ENCODE results near the gene GTF3C4.
A peak's percentile ranks its signal among the peaks of the same experiment; 100 is the strongest.

The GTF3C4 gene

DNA sequence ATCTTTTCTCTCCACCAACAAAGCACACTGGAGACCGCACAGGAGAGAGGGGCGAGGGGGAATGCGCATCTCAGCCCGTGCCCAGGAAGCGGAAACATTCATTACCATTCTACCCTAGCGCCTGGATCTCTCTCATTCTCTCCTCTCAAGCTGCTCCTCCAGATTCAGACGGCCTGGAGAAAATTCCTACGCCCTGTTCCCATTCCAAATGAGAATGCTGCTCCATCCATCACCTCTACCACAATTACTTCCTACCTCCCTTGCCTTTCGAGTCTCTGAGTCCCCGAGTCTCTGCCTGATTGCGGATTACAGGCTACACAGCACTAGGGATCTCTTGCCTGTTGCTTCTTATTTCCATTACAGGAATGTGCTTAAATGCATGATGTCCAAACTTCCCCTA lies 7.1 kb upstream of the GTF3C4 start:
- Mint-ChIP-seq H3K27me3 (no peaks in the 10 kb centered on the region), H3K27ac (no peak overlapping the region), H3K4me3 (no peak overlapping the region), H3K9me3 (no peaks in the 10 kb centered on the region), H3K4me1 (peaks cover 9 to 13% of the 10 kb centered on the region in 2 donors), H3K36me3 (peaks cover 10 to 25% of the 10 kb centered on the region in 2 donors)
- DNase-seq = no peak
- ATAC-seq (replicated peaks) = no peak

DNA sequence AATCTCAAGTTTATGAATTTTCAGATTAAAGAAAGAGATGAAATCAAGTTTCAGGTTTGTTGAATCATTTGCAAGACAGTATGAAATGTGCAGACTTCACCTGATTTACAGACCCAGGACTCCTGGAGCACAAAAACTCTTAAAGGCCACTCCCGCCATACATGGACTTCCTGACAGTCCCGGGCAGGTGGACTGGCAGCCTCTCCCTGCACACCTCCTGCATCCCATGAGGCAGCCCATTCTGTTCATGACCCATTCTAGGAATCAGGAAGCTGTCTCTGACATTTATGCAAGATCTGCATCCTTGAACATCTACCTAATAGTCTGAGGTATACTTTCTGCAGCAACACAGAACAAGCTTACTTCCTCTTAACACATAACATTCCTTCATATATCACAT lies 6.4 kb upstream of the GTF3C4 start:
- H3K4me3 Mint-ChIP-seq = no peak overlapping the region
- H3K9me3 Mint-ChIP-seq = no peaks in the 10 kb centered on the region
- H3K36me3 Mint-ChIP-seq = peaks cover 10 to 24% of the 10 kb centered on the region in 2 donors
- no peak overlapping the region for H3K27ac Mint-ChIP-seq
- peaks cover 11 to 20% of the 10 kb centered on the region in 2 donors for H3K4me1 Mint-ChIP-seq
- DNase-seq (no peak), ATAC-seq (replicated peaks) (no peak)
- no peaks in the 10 kb centered on the region for H3K27me3 Mint-ChIP-seq

DNA sequence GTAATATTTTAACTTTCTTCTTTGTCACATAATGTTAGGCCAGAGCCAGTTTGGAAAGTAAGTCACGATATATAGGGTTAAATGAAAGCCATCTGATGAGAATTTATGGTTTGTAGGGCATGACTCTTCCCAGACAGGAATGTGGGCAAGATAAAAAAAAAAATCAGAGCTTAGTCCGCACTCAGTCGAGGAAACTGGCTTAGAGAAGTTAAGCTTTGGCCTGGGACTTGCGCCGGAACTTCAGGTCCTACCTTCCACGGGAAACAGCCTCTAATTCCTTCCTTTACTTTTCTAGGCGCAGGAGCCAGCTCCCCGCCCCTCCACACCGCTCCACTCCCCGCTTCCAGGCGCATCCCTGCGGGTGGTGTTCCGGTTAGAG lies 956 bp upstream of the GTF3C4 start:
- no peak for DNase-seq

DNA sequence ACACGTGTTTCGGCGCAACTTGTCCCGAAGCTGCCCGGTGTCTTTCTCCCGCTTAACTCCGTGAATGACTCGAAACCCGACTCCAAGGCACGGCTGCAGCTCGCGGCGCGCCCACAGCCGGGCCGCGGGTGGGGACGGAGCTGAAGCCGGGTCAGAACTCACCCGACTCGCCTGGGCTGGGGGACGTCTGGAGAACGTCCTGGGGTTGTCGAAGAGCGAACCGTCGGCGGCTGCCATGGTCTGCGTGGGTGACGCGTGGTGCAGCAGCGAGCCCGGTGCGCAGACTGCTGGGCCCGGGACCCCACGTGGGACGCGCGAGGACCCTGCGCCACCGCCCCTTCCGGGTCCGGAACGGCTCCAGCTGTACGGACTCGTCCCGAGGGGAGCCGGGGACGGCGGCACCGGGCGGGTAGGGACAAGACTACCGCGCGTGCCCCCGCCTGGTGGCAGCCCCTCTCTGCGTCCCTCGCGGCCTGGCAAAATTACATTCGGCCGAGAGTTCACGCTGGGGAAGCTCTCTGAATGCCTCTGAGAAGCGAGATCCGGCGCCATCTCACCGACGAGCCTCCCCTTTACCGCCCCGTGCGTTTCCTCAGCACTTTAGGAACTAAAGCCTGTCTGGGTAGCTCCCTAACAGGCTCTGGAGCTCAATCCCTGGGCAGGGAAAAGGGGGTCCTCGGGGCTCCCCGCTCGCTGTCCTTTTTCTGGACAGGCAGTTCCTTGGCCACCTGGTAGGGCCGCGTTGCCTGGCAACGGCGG lies 387 bp upstream of the GTF3C4 start, which contains the start of gene DDX31:
Gene DDX31 (minus strand): TSS at position 286 of the 759 bp plus-strand sequence. CDS start 49 bp downstream, at position 237.
- Mint-ChIP-seq H3K4me1 (peaks cover 31 to 40% of the 10 kb centered on the region in 2 donors), H3K27me3 (no peaks in the 10 kb centered on the region), H3K36me3 (peaks cover 6 to 22% of the 10 kb centered on the region in 2 donors), H3K4me3 (peak within 1 kb of the TSS; percentile 92 to 96), H3K27ac (peak within 1 kb of the TSS; percentile 98), H3K9me3 (no peaks in the 10 kb centered on the region)
- ATAC-seq (replicated peaks) (peak; percentile 89 to 93), DNase-seq (peak; percentile 85)

More for the DNA sequence above, 956 bp upstream of the GTF3C4 start:
- no peak for ATAC-seq (replicated peaks)
- Mint-ChIP-seq H3K4me1 (peaks cover 31 to 40% of the 10 kb centered on the region in 2 donors), H3K36me3 (peaks cover 6 to 22% of the 10 kb centered on the region in 2 donors), H3K9me3 (no peaks in the 10 kb centered on the region), H3K4me3 (peak overlapping the region; percentile 92 to 96), H3K27me3 (no peaks in the 10 kb centered on the region), H3K27ac (peak overlapping the region; percentile 98)

DNA sequence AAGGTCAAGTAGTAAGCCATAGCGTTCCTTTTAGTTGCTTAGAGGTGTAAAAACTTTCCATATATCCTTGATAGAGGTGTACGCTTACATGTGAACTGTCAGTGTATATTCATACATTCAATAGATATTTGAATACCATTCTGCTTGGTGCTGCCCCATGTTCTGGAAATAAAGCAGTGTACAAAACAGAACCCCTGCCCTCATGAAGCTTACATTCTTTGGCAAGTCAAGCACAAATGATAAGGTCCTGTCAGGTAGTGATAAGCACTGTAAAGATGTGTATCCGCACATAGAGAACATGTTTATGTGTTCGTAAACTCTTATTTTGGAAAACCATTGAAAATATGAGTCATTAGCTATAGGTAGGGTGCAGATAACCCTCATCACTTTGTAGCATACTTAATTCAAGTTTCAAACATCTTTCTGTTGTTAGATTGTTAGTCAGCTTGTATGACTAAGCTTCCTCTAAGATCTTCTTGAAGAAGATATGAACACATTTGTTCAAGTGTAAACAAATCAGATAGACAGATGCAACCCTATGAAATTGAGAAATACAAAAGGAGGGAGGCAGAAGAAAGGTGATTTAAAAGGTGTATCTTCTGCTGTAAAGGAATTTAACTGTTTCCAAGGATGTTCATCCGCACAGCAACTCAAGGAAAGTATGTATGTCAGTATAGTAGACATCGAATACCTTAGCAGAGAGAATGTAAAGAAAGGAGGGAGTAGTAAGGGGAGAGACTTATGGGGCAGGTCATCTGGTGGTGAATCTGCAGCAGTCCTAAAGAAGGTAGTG lies 1.6 kb downstream of the GTF3C4 start:
- no peak for ATAC-seq (replicated peaks)

DNA sequence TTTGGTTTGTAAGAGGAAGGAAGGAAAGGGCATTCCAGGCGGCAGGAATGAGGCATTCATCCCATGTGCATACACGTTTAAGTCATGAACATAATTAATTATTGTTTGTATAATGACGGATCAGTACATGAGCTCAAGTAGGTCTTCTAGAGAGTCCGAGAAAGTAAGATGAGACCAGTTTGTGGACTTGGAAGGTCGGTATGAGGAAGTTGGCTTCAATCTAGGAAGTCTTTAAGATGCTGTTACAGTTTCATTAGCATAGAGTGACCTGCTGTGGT lies 2.1 kb downstream of the GTF3C4 start:
- Mint-ChIP-seq H3K27ac (no peak overlapping the region), H3K9me3 (no peaks in the 10 kb centered on the region), H3K4me3 (peak overlapping the region; percentile 24 to 96), H3K36me3 (peaks cover 11 to 26% of the 10 kb centered on the region in 2 donors), H3K4me1 (peaks cover 31 to 40% of the 10 kb centered on the region in 2 donors), H3K27me3 (no peaks in the 10 kb centered on the region)
- ATAC-seq (replicated peaks) (no peak), DNase-seq (no peak)

More for the DNA sequence above, 1.6 kb downstream of the GTF3C4 start:
- Mint-ChIP-seq H3K4me3 (peak overlapping the region; percentile 92 to 96), H3K27me3 (no peaks in the 10 kb centered on the region), H3K36me3 (peaks cover 7 to 22% of the 10 kb centered on the region in 2 donors), H3K4me1 (peaks cover 31 to 40% of the 10 kb centered on the region in 2 donors), H3K9me3 (no peaks in the 10 kb centered on the region), H3K27ac (peak overlapping the region; percentile 98)
- no peak for DNase-seq

DNA sequence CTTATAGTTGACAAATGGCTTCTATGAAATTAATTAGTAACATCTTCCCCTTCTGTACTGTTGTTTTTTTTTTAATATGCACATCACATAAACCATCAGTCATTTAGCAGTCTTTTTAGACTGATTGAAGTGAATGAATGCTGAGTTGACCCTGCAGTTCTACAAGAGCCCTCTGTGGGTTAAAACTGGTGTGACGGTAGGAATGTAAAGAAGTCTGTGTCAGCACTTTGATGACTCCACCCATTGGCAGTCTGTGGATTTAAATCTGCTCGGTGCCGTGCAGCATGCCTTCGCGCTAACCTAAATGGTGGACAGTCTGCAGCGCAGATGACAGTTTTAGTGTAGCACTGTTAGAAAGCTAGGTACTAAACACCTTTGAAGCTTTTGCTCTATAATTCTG lies 3.1 kb downstream of the GTF3C4 start:
- H3K9me3 Mint-ChIP-seq = no peaks in the 10 kb centered on the region
- peak overlapping the region in 1 of 2 donors; percentile 37 for H3K4me3 Mint-ChIP-seq
- DNase-seq (no peak), ATAC-seq (replicated peaks) (no peak)
- H3K36me3 Mint-ChIP-seq = peaks cover 14 to 30% of the 10 kb centered on the region in 2 donors
- H3K27ac Mint-ChIP-seq = peak overlapping the region; percentile 27
- peaks cover 22 to 30% of the 10 kb centered on the region in 2 donors for H3K4me1 Mint-ChIP-seq
- H3K27me3 Mint-ChIP-seq = no peaks in the 10 kb centered on the region

DNA sequence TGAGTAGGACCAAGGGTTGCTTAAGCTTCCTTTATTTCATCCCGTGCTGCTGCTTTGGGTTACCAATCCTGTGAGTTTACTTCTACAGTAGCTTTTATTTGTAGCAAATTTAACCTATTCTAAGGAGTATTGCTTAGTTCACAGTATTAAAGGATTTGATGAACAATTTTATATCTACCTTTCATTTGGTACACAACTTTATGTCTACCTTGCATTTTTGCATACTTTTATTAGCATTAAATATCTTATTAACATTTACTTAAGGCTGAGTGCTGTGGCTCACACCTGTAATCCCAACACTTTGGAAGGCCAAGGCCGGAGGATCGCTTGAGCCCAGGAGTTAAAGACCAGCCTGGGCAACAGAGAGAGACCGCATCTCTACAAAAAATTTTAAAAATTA lies 4.2 kb downstream of the GTF3C4 start:
- Mint-ChIP-seq H3K27ac (no peak overlapping the region), H3K27me3 (no peaks in the 10 kb centered on the region), H3K36me3 (peaks cover 22 to 41% of the 10 kb centered on the region in 2 donors), H3K4me3 (no peak overlapping the region), H3K9me3 (no peaks in the 10 kb centered on the region), H3K4me1 (peaks cover 23 to 29% of the 10 kb centered on the region in 2 donors)
- no peak for DNase-seq
- no peak for ATAC-seq (replicated peaks)

DNA sequence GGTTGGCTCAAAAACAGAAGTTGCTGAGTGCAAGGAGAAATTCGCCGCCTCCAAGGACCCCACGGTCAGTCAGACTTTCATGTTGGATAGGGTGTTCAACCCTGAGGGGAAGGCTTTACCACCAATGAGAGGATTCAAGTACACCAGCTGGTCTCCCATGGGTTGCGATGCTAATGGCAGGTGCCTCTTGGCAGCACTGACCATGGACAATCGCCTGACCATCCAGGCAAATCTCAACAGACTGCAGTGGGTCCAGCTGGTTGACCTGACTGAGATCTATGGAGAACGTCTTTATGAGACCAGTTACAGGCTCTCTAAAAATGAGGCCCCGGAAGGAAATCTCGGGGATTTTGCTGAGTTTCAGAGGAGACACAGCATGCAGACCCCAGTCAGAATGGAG lies 7.7 kb downstream of the GTF3C4 start:
- H3K27ac Mint-ChIP-seq = no peak overlapping the region
- peaks cover 9 to 11% of the 10 kb centered on the region in 2 donors for H3K4me1 Mint-ChIP-seq
- no peaks in the 10 kb centered on the region for H3K27me3 Mint-ChIP-seq
- peaks cover 24 to 43% of the 10 kb centered on the region in 2 donors for H3K36me3 Mint-ChIP-seq
- no peak overlapping the region for H3K4me3 Mint-ChIP-seq
- ATAC-seq (replicated peaks) (no peak), DNase-seq (no peak)
- no peaks in the 10 kb centered on the region for H3K9me3 Mint-ChIP-seq

DNA sequence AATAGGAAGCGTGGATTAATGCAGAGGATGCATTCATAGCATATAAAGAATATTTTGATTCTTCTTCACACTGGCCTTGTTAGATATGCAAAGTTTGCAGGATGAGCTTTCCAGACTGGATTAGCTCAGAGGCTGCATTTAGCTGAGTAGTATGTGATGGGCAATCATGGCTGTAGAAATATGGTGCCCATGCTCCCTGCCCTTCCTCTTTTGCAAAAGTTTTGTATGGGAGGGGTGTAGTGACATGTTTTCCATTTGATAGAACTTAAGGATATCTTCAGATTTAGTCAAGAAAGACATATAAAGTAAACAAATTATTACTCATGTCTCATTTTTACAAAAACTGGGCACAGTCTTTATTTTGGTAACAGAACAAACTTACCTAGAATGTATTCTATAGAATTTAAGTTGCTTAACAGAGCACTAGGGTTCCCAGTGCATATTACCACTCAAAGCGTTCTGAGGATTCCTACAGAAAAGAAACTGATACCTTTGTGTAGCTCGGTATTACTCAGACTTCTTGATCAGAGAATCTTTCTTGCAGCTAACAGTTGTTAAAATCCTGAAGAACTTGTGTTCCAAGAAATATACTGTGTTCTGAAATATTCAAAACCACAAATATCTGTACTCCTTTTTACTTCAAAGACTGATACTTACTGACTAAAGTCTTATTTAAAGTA lies 9.8 kb downstream of the GTF3C4 start:
- ATAC-seq (replicated peaks) (no peak), DNase-seq (no peak)
- H3K4me1 Mint-ChIP-seq = peaks cover 6 to 11% of the 10 kb centered on the region in 2 donors
- peaks cover 28 to 49% of the 10 kb centered on the region in 2 donors for H3K36me3 Mint-ChIP-seq
- no peak overlapping the region for H3K4me3 Mint-ChIP-seq
- no peak overlapping the region for H3K27ac Mint-ChIP-seq
- no peaks in the 10 kb centered on the region for H3K27me3 Mint-ChIP-seq
- H3K9me3 Mint-ChIP-seq = no peaks in the 10 kb centered on the region

DNA sequence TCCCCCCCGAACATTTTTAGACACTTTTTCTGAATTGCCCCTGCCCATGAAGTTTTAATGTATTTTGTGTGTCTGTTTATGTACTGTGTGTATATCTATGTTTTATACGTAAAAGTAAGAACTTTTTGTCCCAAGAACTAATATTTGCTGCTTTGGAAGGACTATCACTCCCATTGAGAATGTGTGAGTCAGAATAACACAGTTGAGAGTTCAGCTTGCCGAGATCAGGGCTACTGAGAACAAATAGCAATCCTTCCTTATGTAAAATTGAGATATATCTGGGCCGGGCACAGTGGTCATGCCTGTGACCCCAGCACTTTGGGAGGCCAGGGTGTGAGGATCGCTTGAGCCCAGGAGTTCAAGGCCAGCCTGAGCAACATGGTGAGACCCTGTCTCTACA lies 11.3 kb downstream of the GTF3C4 start:
- ATAC-seq (replicated peaks) (no peak), DNase-seq (no peak)
- H3K27ac Mint-ChIP-seq = no peak overlapping the region
- H3K4me3 Mint-ChIP-seq = no peak overlapping the region
- H3K4me1 Mint-ChIP-seq = peaks cover 10 to 11% of the 10 kb centered on the region in 2 donors
- H3K27me3 Mint-ChIP-seq = no peaks in the 10 kb centered on the region
- H3K9me3 Mint-ChIP-seq = no peaks in the 10 kb centered on the region
- peaks cover 36 to 53% of the 10 kb centered on the region in 2 donors for H3K36me3 Mint-ChIP-seq

DNA sequence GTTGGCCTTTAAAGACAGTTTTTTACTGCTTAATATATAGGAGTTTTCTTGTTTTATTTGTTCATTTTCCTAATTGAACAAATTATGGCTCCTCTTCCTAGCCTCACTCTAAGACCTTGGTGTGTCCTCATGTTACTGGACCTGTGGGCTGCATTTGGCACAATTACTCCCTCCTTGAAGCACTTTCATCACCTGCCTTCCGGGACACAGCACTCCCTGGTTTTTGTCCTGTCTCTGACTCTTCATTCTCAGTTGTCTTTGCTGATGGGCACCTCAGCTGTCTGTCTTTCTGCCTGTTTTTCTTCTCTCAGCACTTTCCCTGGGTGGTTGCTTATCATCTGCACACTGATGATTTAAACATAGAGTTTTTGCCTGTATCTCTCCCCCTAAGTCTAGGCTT lies 13.6 kb downstream of the GTF3C4 start:
- H3K27me3 Mint-ChIP-seq = no peaks in the 10 kb centered on the region
- peaks cover 11% of the 10 kb centered on the region in 2 donors for H3K4me1 Mint-ChIP-seq
- no peak overlapping the region for H3K27ac Mint-ChIP-seq
- peaks cover 31 to 47% of the 10 kb centered on the region in 2 donors for H3K36me3 Mint-ChIP-seq
- no peak for ATAC-seq (replicated peaks)
- no peak for DNase-seq
- no peak overlapping the region for H3K4me3 Mint-ChIP-seq
- no peaks in the 10 kb centered on the region for H3K9me3 Mint-ChIP-seq

DNA sequence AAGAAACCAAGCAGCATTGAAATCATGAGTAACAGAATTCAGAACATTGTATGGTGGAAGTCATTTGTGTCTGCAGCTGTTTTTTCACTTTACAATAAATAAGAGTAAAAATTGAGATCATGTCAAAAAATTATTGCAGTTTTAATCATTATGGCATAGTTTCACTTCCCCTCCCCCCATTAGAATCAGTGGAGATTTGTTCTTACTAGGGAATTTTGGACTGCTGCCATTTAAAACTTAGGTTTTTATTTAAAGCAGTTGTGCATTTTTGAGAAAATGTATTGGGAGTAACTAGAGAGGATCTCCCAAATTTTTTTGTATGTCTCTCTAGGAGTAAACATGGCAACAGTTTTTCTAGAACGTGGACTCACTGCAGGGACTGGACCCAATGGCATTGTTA lies 20.4 kb downstream of the GTF3C4 start:
- Mint-ChIP-seq H3K27ac (no peak overlapping the region), H3K9me3 (peaks cover 0 to 2% of the 10 kb centered on the region in 2 donors), H3K36me3 (peaks cover 35 to 56% of the 10 kb centered on the region in 2 donors), H3K4me3 (no peak overlapping the region), H3K27me3 (no peaks in the 10 kb centered on the region), H3K4me1 (peaks cover 2 to 5% of the 10 kb centered on the region in 2 donors)
- DNase-seq (no peak), ATAC-seq (replicated peaks) (no peak)

DNA sequence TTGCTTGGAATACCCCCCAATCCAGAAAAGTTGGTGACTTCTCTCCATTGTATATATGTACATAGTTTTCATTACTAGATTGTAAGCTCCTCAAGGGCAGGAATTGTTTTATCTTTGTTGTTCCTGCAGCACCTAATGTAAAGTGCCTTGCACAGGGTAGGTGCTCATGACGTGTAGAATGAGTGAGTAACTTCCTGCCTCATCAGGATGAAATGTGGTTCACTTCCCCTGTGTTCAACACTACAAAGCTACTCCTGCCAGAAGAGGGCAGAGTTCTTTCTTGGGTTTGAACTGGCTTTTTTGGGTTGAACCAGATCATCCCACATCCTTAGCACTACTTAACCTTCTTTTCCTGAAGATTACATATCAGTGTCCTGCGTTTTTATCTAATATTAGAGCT lies 23.9 kb downstream of the GTF3C4 start:
- H3K4me1 Mint-ChIP-seq = peaks cover 0 to 2% of the 10 kb centered on the region in 2 donors
- H3K4me3 Mint-ChIP-seq = no peak overlapping the region
- H3K27ac Mint-ChIP-seq = no peak overlapping the region
- H3K9me3 Mint-ChIP-seq = peaks cover 9 to 13% of the 10 kb centered on the region in 2 donors
- no peaks in the 10 kb centered on the region for H3K27me3 Mint-ChIP-seq
- DNase-seq (no peak), ATAC-seq (replicated peaks) (peak; percentile 51 to 70)
- H3K36me3 Mint-ChIP-seq = peaks cover 24 to 49% of the 10 kb centered on the region in 2 donors

Measured in stimulated activated naive B cell treated with anti-CD40 and anti-IgM and Interleukin-4, amounts not matched to agents 10 μg/mL and 1 μg/mL and 100 μg/mL, for 72 hours (primary cell).